NCI-H1092 treated with DMSO at 0.1 percent for 48 hours (cell line): ENCODE data around the gene NKD1.

ENCODE experiments used
- DNase-seq: peaks from one replicate; lab custom pipeline; 2025; lab: John Stamatoyannopoulos, UW

NKD1 gene

GRCh38 chr16:50630394-50631020 is 82.3 kb downstream of the NKD1 start:
- DNase-seq, result no peak

DNA sequence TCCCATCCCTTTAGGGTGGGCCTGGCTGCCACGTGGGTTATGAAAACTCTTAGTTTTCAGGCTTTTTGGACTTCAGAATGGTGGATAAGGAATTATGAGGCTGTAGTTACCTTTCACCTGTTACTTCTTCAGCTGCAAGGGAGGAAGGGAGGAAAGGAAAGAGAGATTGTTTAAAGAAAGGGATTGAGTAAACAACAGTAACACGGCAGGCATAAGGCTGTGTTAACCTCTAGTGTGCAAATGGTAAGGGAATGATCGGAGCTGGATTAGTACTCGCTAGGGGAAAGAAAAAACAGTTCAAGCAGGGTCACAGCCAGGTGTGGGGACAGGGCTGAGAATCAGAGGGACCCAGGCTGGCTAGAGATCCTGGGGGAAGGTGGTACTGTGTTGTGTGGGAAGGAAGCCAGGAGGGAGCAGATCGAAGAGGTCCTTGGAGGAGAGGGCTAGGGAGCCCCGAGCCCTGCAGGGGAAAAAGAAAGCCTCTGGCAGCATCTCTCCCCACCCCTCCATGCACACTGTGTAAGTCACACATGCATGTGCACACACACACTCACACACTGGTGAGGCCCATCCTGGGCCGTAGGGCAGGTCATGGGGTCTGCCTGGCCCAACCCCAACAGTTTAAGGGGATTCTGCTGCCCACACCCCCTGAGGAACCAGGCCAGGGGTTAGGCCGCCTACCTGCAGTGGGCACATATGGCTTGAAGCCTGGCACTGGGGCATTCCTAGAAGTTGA is 83.2 kb downstream of the NKD1 start:
- DNase-seq, result no peak

DNA sequence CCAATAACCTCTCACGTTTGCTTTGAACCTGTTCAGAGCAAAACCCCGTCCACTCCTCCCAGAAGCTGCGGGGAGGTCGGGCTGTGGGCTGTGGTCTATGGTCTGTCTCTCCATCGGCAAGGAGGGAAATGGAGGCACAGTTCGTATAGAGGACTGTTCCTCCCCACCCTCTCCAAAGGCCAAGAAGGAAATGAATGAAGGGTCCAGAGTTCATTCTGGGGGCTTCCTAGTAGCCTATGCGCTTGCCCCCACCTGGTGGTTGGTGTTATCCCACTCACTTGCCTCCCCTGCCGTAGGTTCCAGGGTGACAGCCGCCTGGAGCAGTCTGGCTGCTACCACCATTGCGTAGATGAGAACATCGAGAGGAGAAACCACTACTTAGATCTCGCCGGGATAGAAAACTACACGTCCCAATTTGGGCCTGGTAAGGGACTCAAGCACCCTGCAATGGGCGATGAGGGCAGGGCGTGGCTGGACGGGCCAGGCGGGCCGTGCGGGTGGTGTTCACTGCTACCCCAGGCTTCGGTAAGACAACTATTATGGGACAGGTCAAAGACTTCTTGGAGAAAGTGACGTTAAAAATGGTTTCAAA is 83.9 kb downstream of the NKD1 start:
- no peak for DNase-seq

DNA sequence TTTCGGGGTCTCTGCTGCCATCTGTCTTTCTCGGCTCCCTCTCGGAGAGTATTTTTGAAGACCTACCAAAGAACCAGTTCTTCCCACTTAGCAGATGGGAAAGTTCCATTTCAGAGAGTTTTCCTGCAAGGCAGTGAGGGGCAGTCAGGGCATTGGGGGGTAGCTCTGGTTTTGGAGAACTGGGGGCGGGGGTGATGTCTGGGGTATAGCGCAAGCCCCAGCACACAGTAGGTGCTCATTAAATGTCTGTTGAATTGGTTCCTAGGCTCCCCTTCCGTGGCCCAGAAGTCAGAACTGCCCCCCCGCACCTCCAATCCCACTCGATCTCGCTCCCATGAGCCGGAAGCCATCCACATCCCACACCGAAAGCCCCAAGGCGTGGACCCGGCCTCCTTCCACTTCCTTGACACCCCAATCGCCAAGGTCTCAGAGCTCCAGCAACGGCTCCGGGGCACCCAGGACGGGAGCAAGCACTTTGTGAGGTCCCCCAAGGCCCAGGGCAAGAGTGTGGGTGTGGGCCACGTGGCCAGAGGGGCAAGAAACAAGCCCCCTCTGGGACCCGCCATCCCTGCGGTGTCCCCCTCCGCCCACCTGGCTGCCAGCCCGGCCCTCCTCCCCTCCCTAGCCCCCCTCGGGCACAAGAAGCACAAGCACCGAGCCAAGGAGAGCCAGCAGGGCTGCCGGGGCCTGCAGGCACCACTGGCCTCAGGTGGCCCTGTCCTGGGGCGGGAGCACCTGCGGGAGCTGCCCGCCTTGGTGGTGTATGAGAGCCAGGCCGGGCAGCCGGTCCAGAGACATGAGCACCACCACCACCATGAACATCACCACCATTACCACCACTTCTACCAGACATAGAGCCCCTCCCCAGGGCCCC is 85.0 kb downstream of the NKD1 start:
- DNase-seq, result no peak

- DNase-seq, result no peak
Measured at GRCh38 chr16:50634090-50634489, 85.9 kb downstream of the NKD1 start.

DNA sequence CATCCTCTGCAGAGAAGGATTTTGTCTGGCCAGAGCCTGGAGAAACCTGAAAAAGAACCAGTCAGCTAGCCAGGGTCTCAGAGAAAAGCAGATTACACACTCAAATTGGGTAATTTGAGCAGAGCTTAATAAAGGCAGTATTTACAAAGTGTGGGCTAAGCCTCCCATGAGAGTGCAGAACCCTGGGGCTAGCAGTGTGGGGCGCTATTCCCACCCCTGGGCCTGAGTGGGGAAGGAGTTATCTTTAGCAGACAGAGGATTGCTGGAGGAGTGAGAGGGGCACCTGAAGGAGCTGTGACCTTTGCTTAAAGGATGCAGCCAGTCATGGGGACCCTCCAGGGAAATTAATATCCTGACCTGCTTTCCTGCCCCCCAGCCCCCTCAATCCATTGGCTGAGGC is 86.8 kb downstream of the NKD1 start:
- DNase-seq, result no peak

GRCh38 chr16:50635505-50636392 is 87.6 kb downstream of the NKD1 start:
- no peak for DNase-seq

GRCh38 chr16:50636753-50637374 is 88.7 kb downstream of the NKD1 start:
- no peak for DNase-seq

DNA sequence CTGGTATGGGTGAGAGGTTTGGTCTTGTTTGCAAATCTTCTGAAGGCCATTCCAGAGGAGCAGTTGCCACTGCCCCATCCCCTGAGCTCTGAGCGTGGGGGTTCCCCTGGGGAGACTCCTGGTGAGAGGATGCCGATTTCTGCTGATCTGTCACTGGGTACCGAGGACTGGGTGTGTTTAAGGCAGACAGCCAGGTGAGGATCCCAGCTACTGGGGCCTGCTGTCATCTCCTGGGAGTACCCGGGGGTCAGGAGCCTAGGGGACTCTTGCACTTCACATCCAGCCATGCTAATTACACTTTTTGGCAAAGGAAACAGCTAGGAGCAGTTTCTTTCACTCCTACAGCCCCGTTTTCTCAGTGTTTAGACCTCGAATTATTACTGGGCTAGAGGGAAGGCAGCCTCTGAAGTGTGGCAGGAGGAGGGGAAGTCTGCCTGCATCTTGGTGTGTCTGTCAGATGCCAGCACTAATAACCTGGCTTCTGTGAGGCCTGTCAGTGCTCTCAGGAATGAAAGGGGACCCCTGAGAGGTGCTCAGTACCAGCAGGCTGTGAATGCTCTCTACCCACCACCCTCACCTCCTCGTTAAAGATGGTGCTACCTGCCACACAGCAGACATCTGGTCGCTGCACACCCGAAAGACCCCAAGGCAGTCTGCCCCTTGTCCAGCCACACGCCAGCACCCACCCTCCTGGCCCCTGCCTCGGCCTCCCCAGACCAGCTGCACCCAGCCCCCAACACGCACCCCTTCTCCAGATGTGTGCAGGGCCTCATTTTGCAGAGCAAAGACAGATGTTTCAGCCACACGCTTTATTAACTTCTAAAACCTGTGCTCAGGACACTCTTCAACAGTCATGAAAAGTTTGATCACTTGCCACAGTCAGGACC is 89.8 kb downstream of the NKD1 start:
- DNase-seq, result no peak

DNA sequence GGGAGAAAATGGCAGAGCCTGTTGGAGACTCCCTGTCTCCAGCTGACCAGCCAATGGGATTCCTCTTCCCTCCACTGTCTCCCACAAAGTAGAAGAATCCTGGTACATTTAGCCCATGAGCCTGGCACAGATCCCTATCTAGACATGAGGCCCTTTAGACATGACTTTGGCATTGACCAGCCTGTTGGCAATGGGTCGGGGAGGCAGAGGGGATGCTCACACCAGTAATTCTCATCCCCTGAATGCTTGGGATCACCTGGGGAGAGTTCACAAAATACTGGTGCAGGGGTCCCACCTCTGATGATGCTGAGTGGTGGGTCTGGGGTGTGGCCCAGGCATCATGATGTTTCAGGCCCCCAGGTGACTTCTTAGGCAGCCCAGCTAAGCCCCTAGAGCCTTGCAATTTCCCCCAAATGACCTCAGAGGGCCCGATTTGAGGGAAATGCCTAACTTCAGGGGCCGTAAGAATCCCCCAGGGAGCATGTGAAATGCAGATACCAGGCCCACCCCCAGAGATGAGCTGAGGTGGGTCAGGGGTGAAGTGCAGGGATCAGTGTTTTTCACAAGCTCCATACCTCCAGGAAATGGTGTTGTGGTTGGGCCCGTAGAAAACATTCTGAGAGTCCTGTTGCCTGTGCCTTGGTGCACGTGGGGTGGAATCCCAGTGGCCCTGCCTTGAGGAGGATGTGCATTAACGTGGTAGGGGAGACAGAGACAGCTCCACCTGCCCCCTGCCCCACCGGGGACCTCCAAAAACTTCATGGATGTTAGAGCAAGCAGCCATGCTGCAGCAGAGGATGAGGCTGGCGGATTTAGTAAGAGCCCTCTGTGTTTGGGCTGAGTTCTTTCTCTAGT is 90.8 kb downstream of the NKD1 start:
- no peak for DNase-seq

GRCh38 chr16:50640391-50640790 is 92.2 kb downstream of the NKD1 start:
- no peak for DNase-seq

- DNase-seq, result no peak
Measured at GRCh38 chr16:50640919-50641817, 93.0 kb downstream of the NKD1 start.

GRCh38 chr16:50641818-50642187 is 93.6 kb downstream of the NKD1 start:
- no peak for DNase-seq

DNA sequence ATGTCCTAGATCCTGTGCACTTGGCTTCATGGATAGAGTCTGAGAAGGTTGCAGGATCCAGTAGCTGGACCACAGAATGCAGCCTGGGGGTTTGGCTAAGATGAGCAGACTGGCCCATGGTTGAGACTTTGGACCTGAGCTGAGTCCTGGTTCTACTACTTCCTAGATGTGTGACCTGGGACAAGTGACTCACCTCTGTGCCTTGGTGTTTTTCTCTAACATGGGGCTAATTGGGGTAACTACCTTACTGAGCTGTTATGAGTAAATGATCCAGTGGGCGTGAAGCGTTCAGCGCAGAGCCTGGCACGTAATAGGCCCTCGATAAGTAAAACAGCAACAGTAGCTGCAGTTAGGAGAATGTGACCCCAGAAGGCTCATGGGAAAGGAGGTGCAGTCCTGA is 94.2 kb downstream of the NKD1 start:
- no peak for DNase-seq

DNA sequence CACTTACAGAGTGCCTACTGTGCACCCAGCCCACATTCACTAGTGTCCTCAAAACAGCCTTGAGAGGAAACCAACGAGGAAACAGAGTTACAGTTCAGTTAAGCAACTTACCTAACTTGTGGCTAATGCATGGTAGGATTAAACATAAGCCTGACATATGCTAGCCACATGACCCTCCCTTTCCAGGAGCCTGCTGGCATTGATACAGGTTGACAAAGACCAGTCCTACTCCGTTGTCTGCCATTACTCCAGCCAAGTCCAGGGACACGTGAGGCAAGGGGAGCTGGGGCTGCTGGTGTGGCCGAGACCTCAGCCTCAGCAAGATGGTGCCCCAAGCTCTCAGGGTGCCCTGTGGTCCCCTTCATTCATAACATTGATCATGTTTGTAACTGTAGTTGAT is 95.0 kb downstream of the NKD1 start:
- DNase-seq, result no peak

DNA sequence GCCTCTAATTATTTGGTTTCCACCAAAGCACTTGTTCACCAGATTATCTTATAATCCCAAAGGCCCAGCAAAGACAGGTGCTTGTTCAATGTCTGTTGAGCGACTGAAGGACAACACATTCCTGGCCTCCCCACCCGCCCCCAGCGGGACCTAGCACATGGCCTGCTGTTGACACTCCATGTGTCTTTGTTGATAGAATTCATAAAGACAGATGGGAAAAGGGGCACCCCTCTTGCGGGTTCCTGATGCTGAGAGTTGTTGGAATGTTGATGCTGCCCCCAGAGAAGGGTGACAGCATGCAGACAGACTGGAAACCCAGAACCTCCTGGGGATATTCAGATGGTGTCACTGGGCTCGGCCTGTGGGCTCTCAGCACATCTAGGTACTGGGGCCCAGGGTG is 96.0 kb downstream of the NKD1 start:
- no peak for DNase-seq

DNA sequence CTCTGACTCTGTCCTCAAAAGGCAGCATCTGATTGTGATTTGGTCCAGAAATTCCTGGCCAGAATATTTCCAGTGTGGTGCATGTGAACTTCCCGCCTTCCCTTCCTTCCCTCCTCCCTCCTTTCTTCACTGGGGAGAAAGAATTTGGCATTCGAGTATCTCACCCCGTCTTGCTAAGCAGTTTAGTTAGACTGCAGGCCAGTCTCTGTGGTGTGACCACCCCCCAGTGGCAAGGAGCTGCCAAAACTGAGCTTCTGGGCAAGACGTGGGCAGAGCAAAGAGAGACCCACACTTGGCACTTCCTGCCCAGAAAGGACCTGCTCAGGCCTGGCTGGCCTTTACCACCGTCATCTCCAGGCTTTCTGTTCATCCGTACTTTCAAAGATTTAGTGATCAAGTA is 96.5 kb downstream of the NKD1 start:
- no peak for DNase-seq

GRCh38 chr16:50645563-50646220 is 97.5 kb downstream of the NKD1 start:
- no peak for DNase-seq
